Uterus (tissue), 2 donors: ENCODE results near the gene RALGPS1.

ENCODE experiments used
- CTCF ChIP-seq, 4 experiments: fragments of 200-600 bp in 2 of 4; fragments of 450-650 bp in 2 of 4; sonication (generic) in 2 of 4; IDR thresholded peaks; one replicate each; pipeline ENCODE4 v1.5.1; 2016 to 2019; ENCODE audit warnings: antibody characterized with exemption in 4 of 4, mild to moderate bottlenecking in 2 of 4, moderate library complexity in 1 of 4
- POLR2A ChIP-seq, 2 donors: fragments of 450-650 bp; IDR thresholded peaks; one replicate each; pipeline ENCODE4 v1.6.1; 2016; ENCODE audit warnings: antibody characterized with exemption in 2 of 2, mild to moderate bottlenecking in 1 of 2, moderate library complexity in 1 of 2

- no peak for TF ChIP-seq CTCF (IDR thresholded peaks at IDR 0.05)
- no peak for TF ChIP-seq POLR2A (IDR thresholded peaks at IDR 0.05)
Observed at GRCh38 chr9:126947529-126947928, 32.9 kb downstream of the RALGPS1 start.
